ENCODE results near the gene C6orf120. TPM values are rescaled to one million over a fixed set of nuclear protein-coding genes. Genes with fewer than 3 reads are reported as not detected.

C6orf120 gene
- total and polyA plus RNA-seq, 2 donors (not counting 1 experiment from before 2014, with no cell fraction given): 41.0 to 46.2 TPM

DNA sequence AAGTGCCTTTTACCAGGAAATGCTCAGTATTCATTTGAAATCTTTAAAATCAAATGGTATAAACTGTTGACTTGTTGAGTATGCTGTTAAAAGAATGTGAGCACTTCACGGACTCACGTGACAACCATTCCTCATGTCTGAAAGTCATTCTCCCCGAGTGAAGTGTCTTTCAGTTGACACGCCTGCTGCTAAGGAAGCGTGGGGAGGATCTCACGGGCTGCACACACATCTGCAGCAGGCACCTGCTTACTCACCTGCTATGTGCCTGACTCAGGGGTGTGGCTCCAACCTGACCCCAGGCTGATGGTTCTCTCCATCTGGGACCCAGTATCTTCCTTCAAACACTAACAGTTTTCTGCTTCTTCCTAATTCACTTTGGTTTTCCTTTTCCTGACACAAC, 32.8 kb upstream of the C6orf120 start:
- TF ChIP-seq EZH2 (IDR thresholded peaks at IDR 0.05; ENCODE audit: low read length, missing control alignments): no peak
- TF ChIP-seq, protein P1, sequence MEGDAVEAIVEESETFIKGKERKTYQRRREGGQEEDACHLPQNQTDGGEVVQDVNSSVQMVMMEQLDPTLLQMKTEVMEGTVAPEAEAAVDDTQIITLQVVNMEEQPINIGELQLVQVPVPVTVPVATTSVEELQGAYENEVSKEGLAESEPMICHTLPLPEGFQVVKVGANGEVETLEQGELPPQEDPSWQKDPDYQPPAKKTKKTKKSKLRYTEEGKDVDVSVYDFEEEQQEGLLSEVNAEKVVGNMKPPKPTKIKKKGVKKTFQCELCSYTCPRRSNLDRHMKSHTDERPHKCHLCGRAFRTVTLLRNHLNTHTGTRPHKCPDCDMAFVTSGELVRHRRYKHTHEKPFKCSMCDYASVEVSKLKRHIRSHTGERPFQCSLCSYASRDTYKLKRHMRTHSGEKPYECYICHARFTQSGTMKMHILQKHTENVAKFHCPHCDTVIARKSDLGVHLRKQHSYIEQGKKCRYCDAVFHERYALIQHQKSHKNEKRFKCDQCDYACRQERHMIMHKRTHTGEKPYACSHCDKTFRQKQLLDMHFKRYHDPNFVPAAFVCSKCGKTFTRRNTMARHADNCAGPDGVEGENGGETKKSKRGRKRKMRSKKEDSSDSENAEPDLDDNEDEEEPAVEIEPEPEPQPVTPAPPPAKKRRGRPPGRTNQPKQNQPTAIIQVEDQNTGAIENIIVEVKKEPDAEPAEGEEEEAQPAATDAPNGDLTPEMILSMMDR (conservative IDR thresholded peaks at IDR 0.05 in 1 of 2, IDR thresholded peaks at IDR 0.05 in 1 of 2; ENCODE audit: low read depth in 1 of 2, low read length in 2 of 2): no peak

DNA sequence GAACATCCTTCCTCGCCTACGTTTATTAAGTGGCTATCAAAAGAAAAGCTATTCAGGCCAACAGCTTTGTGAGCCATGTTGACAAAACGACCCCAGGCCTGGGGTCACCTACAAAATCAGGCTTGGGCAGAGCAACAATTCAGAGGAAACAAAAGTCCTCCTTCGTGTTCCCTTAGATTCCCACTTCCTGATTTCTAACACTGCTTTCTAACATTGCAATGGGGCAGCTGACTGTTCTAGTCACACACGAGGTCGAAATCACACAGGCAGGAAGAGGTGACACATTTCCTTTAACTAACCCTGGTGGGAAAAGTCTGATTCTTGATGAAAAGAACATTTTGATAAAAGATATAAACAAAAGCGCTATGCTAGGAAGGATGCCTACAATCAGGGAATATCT, 32.0 kb upstream of the C6orf120 start:
- H3K4me2 ChIP-seq (ENCODE audit: extremely low read depth, insufficient read depth, low read length): no peak overlapping the region
- H3K4me1 ChIP-seq (ENCODE audit: control insufficient read depth, extremely low read depth, insufficient read depth, low read length): no peaks in the 10 kb centered on the region
- no peaks in the 10 kb centered on the region for H3K9me3 ChIP-seq (ENCODE audit: control insufficient read depth, insufficient read depth, low read depth, low read length)
- peak in 1 of 2 donors; percentile 23 for DNase-seq (ENCODE audit: low read depth in 2 of 2)
- H3K9ac ChIP-seq (ENCODE audit: insufficient read depth, low read length): no peak overlapping the region
- TF ChIP-seq EZH2 (IDR thresholded peaks at IDR 0.05; ENCODE audit: low read length, missing control alignments): no peak
- TF ChIP-seq, protein P1 (conservative IDR thresholded peaks at IDR 0.05 in 1 of 2, IDR thresholded peaks at IDR 0.05 in 1 of 2; ENCODE audit: low read depth in 1 of 2, low read length in 2 of 2): no peak
- no peaks in the 10 kb centered on the region for H3K27me3 ChIP-seq (ENCODE audit: control insufficient read depth, insufficient read depth, low read length)
- H3K27ac ChIP-seq (ENCODE audit: insufficient read depth, low read length): no peak overlapping the region
- no peak overlapping the region for H2AFZ ChIP-seq (ENCODE audit: low read length)
- no peaks in the 10 kb centered on the region for H3K79me2 ChIP-seq (ENCODE audit: control insufficient read depth, insufficient read depth, low read length)
- no peaks in the 10 kb centered on the region for H3K36me3 ChIP-seq (ENCODE audit: control insufficient read depth, insufficient read depth, low read length)
- H4K20me1 ChIP-seq (ENCODE audit: control insufficient read depth, extremely low read depth, insufficient read depth, low read length): no peaks in the 10 kb centered on the region
- no peak overlapping the region for H3K4me3 ChIP-seq (replicated peaks in 1 of 4; ENCODE audit: control extremely low read depth in 1 of 4, insufficient read depth in 1 of 4, low read depth in 3 of 4, low read length in 4 of 4)

More for the DNA sequence above, 32.8 kb upstream of the C6orf120 start:
- Histone ChIP-seq H4K20me1 (ENCODE audit: control insufficient read depth, extremely low read depth, insufficient read depth, low read length) (no peaks in the 10 kb centered on the region), H3K4me2 (ENCODE audit: extremely low read depth, insufficient read depth, low read length) (no peak overlapping the region), H3K4me3 (replicated peaks in 1 of 4; ENCODE audit: control extremely low read depth in 1 of 4, insufficient read depth in 1 of 4, low read depth in 3 of 4, low read length in 4 of 4) (no peak overlapping the region), H3K9me3 (ENCODE audit: control insufficient read depth, insufficient read depth, low read depth, low read length) (no peaks in the 10 kb centered on the region), H3K4me1 (ENCODE audit: control insufficient read depth, extremely low read depth, insufficient read depth, low read length) (no peaks in the 10 kb centered on the region), H3K9ac (ENCODE audit: insufficient read depth, low read length) (no peak overlapping the region), H3K27me3 (ENCODE audit: control insufficient read depth, insufficient read depth, low read length) (no peaks in the 10 kb centered on the region), H3K36me3 (ENCODE audit: control insufficient read depth, insufficient read depth, low read length) (peaks cover 3% of the 10 kb centered on the region), H2AFZ (ENCODE audit: low read length) (no peak overlapping the region), H3K79me2 (ENCODE audit: control insufficient read depth, insufficient read depth, low read length) (no peaks in the 10 kb centered on the region), H3K27ac (ENCODE audit: insufficient read depth, low read length) (no peak overlapping the region)
- DNase-seq (ENCODE audit: low read depth in 2 of 2): no peak

DNA sequence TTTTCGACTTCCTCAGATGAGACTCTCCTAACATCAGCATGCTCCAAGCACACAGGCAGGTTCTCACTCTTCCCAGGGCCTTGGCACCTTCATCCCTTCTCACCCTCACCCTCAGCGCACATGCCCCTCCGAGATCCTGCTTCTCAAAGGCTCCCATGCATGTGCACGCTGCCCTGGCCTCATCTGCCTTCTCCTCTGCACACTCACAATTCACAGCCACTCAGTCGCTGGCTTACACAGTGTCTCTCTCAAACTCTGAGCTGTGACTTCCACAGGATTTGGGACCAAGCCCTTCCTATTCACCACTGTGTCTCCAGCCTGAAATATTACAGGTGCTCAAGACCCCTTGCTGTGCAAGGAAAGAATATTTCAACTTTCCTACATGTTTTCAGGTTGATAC, 30.4 kb upstream of the C6orf120 start:
- Histone ChIP-seq H3K9ac (ENCODE audit: insufficient read depth, low read length) (no peak overlapping the region), H3K79me2 (ENCODE audit: control insufficient read depth, insufficient read depth, low read length) (no peaks in the 10 kb centered on the region), H3K4me1 (ENCODE audit: control insufficient read depth, extremely low read depth, insufficient read depth, low read length) (no peaks in the 10 kb centered on the region), H3K27ac (ENCODE audit: insufficient read depth, low read length) (no peak overlapping the region), H4K20me1 (ENCODE audit: control insufficient read depth, extremely low read depth, insufficient read depth, low read length) (no peaks in the 10 kb centered on the region), H2AFZ (ENCODE audit: low read length) (no peak overlapping the region), H3K36me3 (ENCODE audit: control insufficient read depth, insufficient read depth, low read length) (no peaks in the 10 kb centered on the region), H3K4me3 (replicated peaks in 1 of 4; ENCODE audit: control extremely low read depth in 1 of 4, insufficient read depth in 1 of 4, low read depth in 3 of 4, low read length in 4 of 4) (no peak overlapping the region), H3K27me3 (ENCODE audit: control insufficient read depth, insufficient read depth, low read length) (no peaks in the 10 kb centered on the region), H3K9me3 (ENCODE audit: control insufficient read depth, insufficient read depth, low read depth, low read length) (no peaks in the 10 kb centered on the region), H3K4me2 (ENCODE audit: extremely low read depth, insufficient read depth, low read length) (no peak overlapping the region)
- TF ChIP-seq, protein P1 (conservative IDR thresholded peaks at IDR 0.05 in 1 of 2, IDR thresholded peaks at IDR 0.05 in 1 of 2; ENCODE audit: low read depth in 1 of 2, low read length in 2 of 2): no peak
- TF ChIP-seq EZH2 (IDR thresholded peaks at IDR 0.05; ENCODE audit: low read length, missing control alignments): no peak
- no peak for DNase-seq (ENCODE audit: low read depth in 2 of 2)
